IPS-15b (cell line): ENCODE results near the gene ROCK1.
"Not testable (repeated sequence)": the region's sequence is repeated elsewhere in the genome, so short reads cannot be mapped to it uniquely, and the experiment has no call there.

ENCODE experiments used
- H3K27me3 ChIP-seq: one replicate; pipeline ENCODE4 v1.6.1; 2013; ENCODE audit warnings: low read length; ENCODE audit not compliant: control insufficient read depth, insufficient read depth
- H3K36me3 ChIP-seq: one replicate; pipeline ENCODE4 v1.6.1; 2013; ENCODE audit warnings: low read length; ENCODE audit not compliant: control insufficient read depth, insufficient read depth
- H3K4me1 ChIP-seq: one replicate; pipeline ENCODE4 v1.6.1; 2013; ENCODE audit warnings: mild to moderate bottlenecking, low read length; ENCODE audit not compliant: control insufficient read depth, insufficient read depth
- H3K4me3 ChIP-seq: one replicate; pipeline ENCODE4 v1.5.1; 2013; ENCODE audit warnings: low read depth, low read length
- H3K9ac ChIP-seq: one replicate; pipeline ENCODE4 v1.6.1; 2013; ENCODE audit warnings: low read depth, mild to moderate bottlenecking, low read length
- H3K9me3 ChIP-seq: one replicate; pipeline ENCODE4 v1.6.1; 2013; ENCODE audit warnings: mild to moderate bottlenecking, low read length; ENCODE audit not compliant: control insufficient read depth, insufficient read depth

ROCK1 gene

DNA sequence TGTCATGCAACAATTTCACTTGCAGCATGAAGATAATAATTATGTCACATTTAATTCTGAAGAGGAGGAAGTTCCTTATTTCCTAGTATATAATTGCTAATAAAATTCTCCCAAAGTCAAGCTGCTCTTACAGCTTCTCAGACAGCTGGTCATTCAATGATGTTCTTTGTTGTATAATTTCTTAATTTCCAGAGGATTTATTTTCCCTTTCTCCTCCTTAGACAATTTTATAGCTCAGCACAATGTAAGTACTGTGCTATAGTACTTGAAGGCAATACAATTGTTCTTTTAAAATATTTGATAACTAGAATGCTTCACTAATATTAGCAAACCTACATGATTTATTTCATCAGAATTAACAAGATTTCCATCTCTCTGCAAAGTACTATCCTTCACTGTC is 73.4 kb downstream of the ROCK1 start:
- H3K4me3 ChIP-seq, result no peak overlapping the region
- no peaks in the 10 kb centered on the region for H3K9me3 ChIP-seq
- no peak overlapping the region for H3K9ac ChIP-seq
- no peaks in the 10 kb centered on the region for H3K36me3 ChIP-seq
- no peaks in the 10 kb centered on the region for H3K27me3 ChIP-seq
- H3K4me1 ChIP-seq, result no peaks in the 10 kb centered on the region

DNA sequence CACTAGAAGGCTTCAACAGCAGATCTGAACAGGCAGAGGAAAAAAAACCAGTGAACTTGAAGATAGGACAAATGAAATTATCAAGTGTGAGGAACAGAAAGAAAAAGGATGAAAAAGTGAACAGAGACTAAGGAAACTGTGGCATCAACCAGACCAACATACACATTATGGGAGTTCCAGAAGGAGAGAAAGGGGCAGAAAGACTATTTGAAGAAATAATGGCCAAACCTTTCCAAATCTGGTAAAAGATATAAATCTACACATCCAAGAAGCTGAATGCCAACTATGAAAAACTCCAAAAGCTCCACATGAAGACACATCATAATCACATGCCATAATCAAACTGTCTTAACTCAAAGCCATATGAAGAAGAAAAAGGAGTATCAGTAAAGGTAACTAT is 79.8 kb downstream of the ROCK1 start:
- H3K36me3 ChIP-seq, result no peaks in the 10 kb centered on the region
- H3K27me3 ChIP-seq, result no peaks in the 10 kb centered on the region
- no peak overlapping the region for H3K4me3 ChIP-seq
- no peaks in the 10 kb centered on the region for H3K4me1 ChIP-seq
- no peak overlapping the region for H3K9ac ChIP-seq
- no peaks in the 10 kb centered on the region for H3K9me3 ChIP-seq

DNA sequence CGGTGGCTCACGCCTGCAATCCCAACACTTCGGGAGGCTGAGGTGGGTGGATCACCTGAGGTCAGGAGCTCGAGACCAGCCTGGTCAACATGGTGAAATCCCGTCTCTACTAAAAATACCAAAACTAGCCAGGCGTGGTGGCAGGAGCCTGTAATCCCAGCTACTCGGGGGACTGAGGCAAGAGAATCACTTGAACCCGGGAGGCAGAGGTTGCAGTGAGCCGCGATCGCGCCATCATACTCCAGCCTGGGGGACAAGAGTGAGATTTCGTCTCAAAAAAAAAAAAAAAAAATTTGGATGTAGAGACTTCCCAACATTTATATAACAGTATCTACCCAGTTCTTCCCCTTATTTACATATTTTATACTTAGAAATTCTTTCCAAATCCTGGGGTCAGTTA is 93.4 kb downstream of the ROCK1 start:
- H3K9ac ChIP-seq, H3K27me3 ChIP-seq, H3K9me3 ChIP-seq, H3K4me1 ChIP-seq, H3K36me3 ChIP-seq, H3K4me3 ChIP-seq: not testable (repeated sequence)

DNA sequence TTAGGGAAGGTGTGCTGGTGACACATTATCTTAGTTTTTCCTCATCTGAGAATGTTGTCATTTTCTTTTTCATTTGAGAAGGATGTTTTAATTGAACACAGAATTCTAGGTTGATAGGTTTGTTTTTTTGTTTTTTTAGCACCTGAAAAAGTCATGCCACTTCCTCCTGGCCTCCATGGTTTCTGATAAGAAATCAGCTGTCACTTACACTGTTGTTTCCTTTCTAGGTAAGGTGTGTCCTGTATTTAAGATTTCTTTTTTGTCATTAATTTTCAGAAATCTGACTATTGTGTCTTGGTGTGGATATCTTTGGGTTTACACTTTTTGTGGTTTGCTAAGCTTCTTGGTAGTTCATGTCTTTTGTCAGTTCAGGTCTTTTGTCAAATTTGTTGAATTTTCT is 99.3 kb downstream of the ROCK1 start:
- H3K4me1 ChIP-seq, result no peaks in the 10 kb centered on the region
- no peak overlapping the region for H3K9ac ChIP-seq
- no peaks in the 10 kb centered on the region for H3K9me3 ChIP-seq
- no peaks in the 10 kb centered on the region for H3K27me3 ChIP-seq
- peaks cover 7% of the 10 kb centered on the region for H3K36me3 ChIP-seq
- no peak overlapping the region for H3K4me3 ChIP-seq

DNA sequence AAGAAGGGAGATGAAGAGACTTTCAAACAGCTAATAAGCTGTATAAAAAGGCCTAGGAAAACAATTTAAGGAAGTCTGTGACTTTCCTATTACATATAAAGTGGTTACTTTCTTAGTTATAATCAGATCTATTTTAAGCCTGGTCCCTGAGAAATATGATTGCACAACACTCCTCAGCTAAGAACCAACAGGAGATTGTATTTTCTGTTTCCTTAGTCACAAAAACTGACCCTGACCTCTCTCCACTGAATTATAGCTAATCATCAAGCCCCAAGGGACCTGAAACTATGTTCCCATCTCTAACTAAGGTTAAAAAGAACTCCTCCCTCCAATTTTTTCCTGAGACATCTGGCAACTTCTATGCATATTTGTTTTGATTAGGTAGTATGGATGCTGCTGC is 106.9 kb downstream of the ROCK1 start:
- no peak overlapping the region for H3K4me3 ChIP-seq
- H3K36me3 ChIP-seq, result no peaks in the 10 kb centered on the region
- no peaks in the 10 kb centered on the region for H3K27me3 ChIP-seq
- H3K4me1 ChIP-seq, result no peaks in the 10 kb centered on the region
- H3K9me3 ChIP-seq, result no peaks in the 10 kb centered on the region
- H3K9ac ChIP-seq, result no peak overlapping the region

DNA sequence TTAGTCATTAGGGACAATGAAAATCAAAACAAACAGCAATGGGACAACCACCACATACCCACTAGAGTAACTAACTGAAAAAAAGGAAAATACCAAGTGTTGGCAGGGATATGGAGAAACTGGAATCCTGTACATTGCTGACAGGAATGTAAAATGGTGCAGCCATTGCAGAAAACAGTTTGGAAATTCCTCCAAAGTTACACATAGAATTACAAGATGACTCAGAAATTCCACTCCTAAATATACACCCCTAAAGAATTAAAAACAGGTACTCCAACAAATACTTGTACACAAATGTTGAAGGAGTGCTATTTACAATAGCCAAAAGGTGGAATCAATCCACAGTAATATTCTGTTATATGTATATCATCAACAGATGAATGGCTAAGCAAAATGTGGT is 110.9 kb downstream of the ROCK1 start:
- H3K9ac ChIP-seq, result no peak overlapping the region
- H3K27me3 ChIP-seq, result no peaks in the 10 kb centered on the region
- H3K36me3 ChIP-seq, result no peaks in the 10 kb centered on the region
- H3K4me3 ChIP-seq, result no peak overlapping the region
- no peaks in the 10 kb centered on the region for H3K4me1 ChIP-seq
- no peaks in the 10 kb centered on the region for H3K9me3 ChIP-seq

DNA sequence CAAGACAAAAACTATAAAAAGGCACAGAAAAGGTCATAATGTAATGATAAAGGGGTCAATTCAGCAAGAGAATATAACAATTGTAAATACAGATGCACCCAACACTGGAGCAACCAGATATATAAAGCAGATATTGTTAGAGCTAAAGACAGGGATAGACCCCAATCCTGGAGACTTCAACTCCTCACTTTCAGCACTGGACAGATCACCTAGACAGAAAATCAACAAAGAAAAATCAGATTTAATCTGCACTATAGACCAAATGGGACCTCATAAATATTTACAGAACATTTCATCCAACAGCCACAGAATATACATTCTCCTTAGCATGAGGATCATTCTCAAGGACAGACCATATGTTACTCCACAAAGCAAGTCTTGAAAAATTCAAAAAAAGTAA is 114.2 kb downstream of the ROCK1 start:
- Histone ChIP-seq H3K4me3 (no peak overlapping the region), H3K9me3 (no peaks in the 10 kb centered on the region), H3K36me3 (no peaks in the 10 kb centered on the region), H3K4me1 (no peaks in the 10 kb centered on the region), H3K27me3 (no peaks in the 10 kb centered on the region), H3K9ac (no peak overlapping the region)

DNA sequence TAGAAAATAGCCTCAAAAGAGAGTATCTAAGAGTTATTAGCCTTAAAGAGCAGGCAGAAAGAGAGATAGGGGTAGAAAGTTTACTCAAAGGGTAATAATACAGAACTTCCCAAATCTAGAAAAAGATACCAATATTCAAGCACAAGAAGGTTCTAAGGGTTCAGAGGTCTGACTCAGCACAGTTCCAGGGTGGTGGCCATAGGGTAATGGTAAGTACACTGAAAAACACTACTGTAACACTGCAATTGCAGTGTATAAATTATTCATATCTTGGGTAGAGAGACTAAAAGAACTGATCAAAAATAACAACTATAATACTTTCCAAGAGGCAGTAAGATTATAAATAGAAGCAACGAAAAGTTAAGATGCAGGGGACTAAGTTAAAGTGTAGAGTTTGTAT is 115.2 kb downstream of the ROCK1 start:
- Histone ChIP-seq H3K27me3 (no peaks in the 10 kb centered on the region), H3K4me1 (no peaks in the 10 kb centered on the region), H3K9ac (no peak overlapping the region), H3K9me3 (no peaks in the 10 kb centered on the region), H3K4me3 (no peak overlapping the region), H3K36me3 (no peaks in the 10 kb centered on the region)

DNA sequence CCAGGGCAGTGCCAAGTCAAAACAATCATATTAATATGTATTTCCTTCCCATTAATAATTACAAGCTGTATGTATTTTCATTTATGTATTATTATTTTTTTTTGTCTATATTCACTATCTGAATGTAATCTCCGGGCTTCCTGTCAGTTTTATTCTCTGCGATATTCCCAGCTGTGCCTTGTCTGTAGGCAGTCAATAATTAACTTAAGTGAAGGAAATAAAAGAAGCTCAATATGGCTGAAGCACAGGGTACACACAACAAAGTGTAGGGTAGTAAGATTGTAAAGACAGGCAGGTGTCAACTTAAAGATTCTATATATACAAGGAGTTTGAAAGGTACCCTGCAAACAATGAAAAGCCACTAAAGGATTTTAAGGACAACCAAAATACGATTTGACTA is 122.9 kb downstream of the ROCK1 start:
- H3K27me3 ChIP-seq, result no peaks in the 10 kb centered on the region
- H3K4me1 ChIP-seq, result no peaks in the 10 kb centered on the region
- H3K4me3 ChIP-seq, result no peak overlapping the region
- no peak overlapping the region for H3K9ac ChIP-seq
- no peaks in the 10 kb centered on the region for H3K36me3 ChIP-seq
- no peaks in the 10 kb centered on the region for H3K9me3 ChIP-seq

DNA sequence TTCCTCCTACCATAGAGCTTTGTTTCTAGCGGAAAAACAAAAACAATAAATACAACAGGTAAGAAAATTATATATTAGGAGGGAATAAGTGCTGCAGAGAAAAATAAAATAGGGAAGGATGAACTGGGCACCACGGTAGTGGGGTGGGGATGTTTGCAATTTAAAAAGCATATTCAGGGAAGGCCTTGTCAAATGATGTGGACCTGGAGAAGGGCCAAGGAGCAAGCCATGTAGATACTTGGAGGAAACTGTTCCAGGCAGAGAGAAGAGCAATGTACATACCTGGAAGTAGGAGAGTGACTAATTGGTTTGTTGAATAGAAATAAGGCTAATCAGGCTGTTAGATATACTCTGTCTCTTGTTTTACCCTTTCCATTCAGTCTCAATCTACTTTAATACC is 136.5 kb downstream of the ROCK1 start:
- H3K27me3 ChIP-seq, result no peaks in the 10 kb centered on the region
- H3K4me3 ChIP-seq, result no peak overlapping the region
- no peaks in the 10 kb centered on the region for H3K36me3 ChIP-seq
- no peak overlapping the region for H3K9ac ChIP-seq
- H3K4me1 ChIP-seq, result no peaks in the 10 kb centered on the region
- H3K9me3 ChIP-seq, result no peaks in the 10 kb centered on the region

DNA sequence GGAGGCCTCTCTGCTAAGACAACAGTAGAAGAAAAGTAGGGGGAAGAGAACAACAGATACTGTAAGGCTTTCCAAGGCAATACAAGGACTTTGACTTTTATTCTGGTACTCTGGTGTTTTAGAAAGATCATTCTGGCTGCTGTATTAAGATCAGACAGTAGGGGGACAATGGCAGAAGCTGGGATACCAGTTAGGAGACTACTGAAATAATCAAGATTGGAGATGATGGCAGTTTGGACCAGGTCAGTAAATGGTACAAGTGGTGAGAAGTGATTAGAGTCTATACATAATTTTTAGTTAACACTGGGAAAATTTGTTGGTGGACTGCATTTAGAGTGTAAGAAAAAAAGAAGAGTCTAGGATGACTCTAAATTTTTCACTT is 139.7 kb downstream of the ROCK1 start:
- H3K4me3 ChIP-seq, result no peak overlapping the region
- H3K27me3 ChIP-seq, result no peaks in the 10 kb centered on the region
- no peaks in the 10 kb centered on the region for H3K36me3 ChIP-seq
- H3K9me3 ChIP-seq, result no peaks in the 10 kb centered on the region
- H3K4me1 ChIP-seq, result no peaks in the 10 kb centered on the region
- no peak overlapping the region for H3K9ac ChIP-seq

DNA sequence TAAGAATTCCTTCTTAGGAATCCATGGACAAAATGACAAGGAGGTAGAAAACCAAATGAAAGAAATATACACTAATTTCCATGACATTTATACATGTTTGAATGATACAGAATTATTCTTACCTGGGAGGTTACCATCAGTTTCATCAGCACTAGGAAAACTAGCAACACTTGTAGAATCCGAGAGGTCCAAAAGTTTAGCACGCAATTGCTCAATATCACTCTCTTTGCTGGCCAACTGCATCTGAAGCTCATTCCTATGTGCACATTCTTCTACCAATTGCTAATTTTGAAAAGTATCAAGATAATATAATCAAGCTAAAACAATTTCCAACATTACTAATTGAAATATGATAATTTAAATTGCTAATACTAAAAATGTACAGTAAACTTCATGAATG is 144.8 kb downstream of the ROCK1 start:
- Histone ChIP-seq H3K4me3 (no peak overlapping the region), H3K4me1 (no peaks in the 10 kb centered on the region), H3K9ac (no peak overlapping the region), H3K36me3 (no peaks in the 10 kb centered on the region), H3K9me3 (no peaks in the 10 kb centered on the region), H3K27me3 (no peaks in the 10 kb centered on the region)

DNA sequence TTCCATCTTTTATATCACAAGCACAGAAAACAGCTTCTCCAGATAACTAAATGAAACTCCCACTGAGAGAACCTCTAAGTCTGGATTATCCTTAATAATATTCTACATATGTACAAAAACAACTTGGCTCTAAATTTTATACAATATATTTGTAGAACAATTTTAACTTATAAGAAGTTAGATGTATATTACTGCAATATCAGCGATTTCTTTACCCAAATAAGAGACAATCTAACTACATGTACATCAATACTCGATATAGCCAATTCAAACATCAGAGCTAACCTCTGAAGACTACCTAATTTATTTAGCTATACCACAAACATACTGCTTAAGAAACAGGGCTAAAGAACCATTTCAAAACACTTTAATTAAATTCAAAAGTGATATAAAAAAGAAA is 148.6 kb downstream of the ROCK1 start:
- H3K4me1 ChIP-seq, result no peaks in the 10 kb centered on the region
- H3K27me3 ChIP-seq, result no peaks in the 10 kb centered on the region
- peaks cover 2% of the 10 kb centered on the region for H3K36me3 ChIP-seq
- H3K4me3 ChIP-seq, result no peak overlapping the region
- no peak overlapping the region for H3K9ac ChIP-seq
- no peaks in the 10 kb centered on the region for H3K9me3 ChIP-seq
